Esophagus (tissue), 2 donors: ENCODE measurements around the gene C2orf15. TPM values are rescaled to one million over a fixed set of nuclear protein-coding genes. Genes with fewer than 3 reads are reported as not detected.
A peak's percentile ranks its signal among the peaks of the same experiment; 100 is the strongest.

Experiments
- H3K27ac ChIP-seq, 2 donors: one replicate each; pipeline ENCODE4 v1.5.1; 2013; ENCODE audit warnings: low read depth in 2 of 2, mild to moderate bottlenecking in 2 of 2, inconsistent platforms in 1 of 2, low read length in 1 of 2, moderate library complexity in 1 of 2
- H3K27me3 ChIP-seq, 2 donors: one replicate each; pipeline ENCODE4 v1.6.1; 2013; ENCODE audit warnings: low read length in 2 of 2, control low read depth in 1 of 2, mild to moderate bottlenecking in 1 of 2; ENCODE audit not compliant: insufficient read depth in 2 of 2, control insufficient read depth in 1 of 2
- H3K36me3 ChIP-seq, 2 donors: one replicate each; pipeline ENCODE4 v1.6.1; 2013; ENCODE audit warnings: low read length in 1 of 2; ENCODE audit not compliant: control insufficient read depth in 2 of 2, insufficient read depth in 2 of 2
- H3K4me1 ChIP-seq, 2 donors: one replicate each; pipeline ENCODE4 v1.6.1; 2013; ENCODE audit warnings: low read length in 1 of 2; ENCODE audit not compliant: control insufficient read depth in 2 of 2, insufficient read depth in 2 of 2
- H3K4me3 ChIP-seq, 2 donors: one replicate each; pipeline ENCODE4 v1.5.1; 2013; ENCODE audit warnings: low read length in 2 of 2, mild to moderate bottlenecking in 2 of 2, low read depth in 1 of 2, moderate library complexity in 1 of 2
- H3K9me3 ChIP-seq, 2 donors: one replicate each; pipeline ENCODE4 v1.6.1; 2013; ENCODE audit warnings: mild to moderate bottlenecking in 2 of 2, low read depth in 1 of 2, low read length in 1 of 2, moderate library complexity in 1 of 2; ENCODE audit not compliant: control insufficient read depth in 2 of 2, insufficient read depth in 1 of 2
- WGBS, 2 donors: extraction: QIAGEN DNeasy Blood & Tissue Kit; methylation state at CpG; one replicate each; pipeline ENCODE4 v1.1.7; 2013; 5-methylcytosine and 5-hydroxymethylcytosine counted together
- polyA plus RNA-seq, 2 donors: library from polyadenylated mRNA; stranded (reverse); fragments of 200-250 nt; gene quantifications; one replicate each; pipeline ENCODE4 v1.2.3, GENCODE V29; 2013
- donor health status: healthy with polysubstance abuse.
- donor health status: Bipolar disorder and iron deficiency.

Gene C2orf15
- polyA plus RNA-seq, 2 donors: 0.63 to 1.1 TPM

GRCh38 chr2:99158599-99158998 is 17.1 kb downstream of the C2orf15 start:
- H3K27me3 ChIP-seq: no peaks in the 10 kb centered on the region
- no peaks in the 10 kb centered on the region for H3K36me3 ChIP-seq
- WGBS, 2 donors: 95 to 96% methylated on average over 5 of the region's 5 CpGs
- no peaks in the 10 kb centered on the region for H3K9me3 ChIP-seq
- no peak overlapping the region for H3K27ac ChIP-seq
- H3K4me3 ChIP-seq: no peak overlapping the region
- H3K4me1 ChIP-seq: no peaks in the 10 kb centered on the region

- Histone ChIP-seq H3K4me1 (no peaks in the 10 kb centered on the region), H3K36me3 (no peaks in the 10 kb centered on the region), H3K4me3 (no peak overlapping the region), H3K9me3 (no peaks in the 10 kb centered on the region), H3K27ac (no peak overlapping the region), H3K27me3 (no peaks in the 10 kb centered on the region)
- 72 to 75% methylated on average over 4 of the region's 4 CpGs for WGBS, 2 donors
Measured at GRCh38 chr2:99159594-99159993, 18.1 kb downstream of the C2orf15 start.

GRCh38 chr2:99166218-99166617 is 24.7 kb downstream of the C2orf15 start:
- no peaks in the 10 kb centered on the region for H3K4me1 ChIP-seq
- no peaks in the 10 kb centered on the region for H3K27me3 ChIP-seq
- H3K36me3 ChIP-seq: peaks cover 0 to 3% of the 10 kb centered on the region in 2 donors
- H3K27ac ChIP-seq: no peak overlapping the region
- WGBS, 2 donors: 88 to 90% methylated on average over 5 of the region's 5 CpGs
- H3K9me3 ChIP-seq: no peaks in the 10 kb centered on the region
- H3K4me3 ChIP-seq: no peak overlapping the region

GRCh38 chr2:99169534-99169933 is 28.0 kb downstream of the C2orf15 start:
- H3K4me1 ChIP-seq: no peaks in the 10 kb centered on the region
- no peaks in the 10 kb centered on the region for H3K27me3 ChIP-seq
- H3K4me3 ChIP-seq: no peak overlapping the region
- H3K9me3 ChIP-seq: no peaks in the 10 kb centered on the region
- H3K27ac ChIP-seq: no peak overlapping the region
- WGBS, 2 donors: 57 to 62% methylated on average over 1 of the region's 1 CpG
- H3K36me3 ChIP-seq: peaks cover 0 to 3% of the 10 kb centered on the region in 2 donors

- Histone ChIP-seq H3K36me3 (no peaks in the 10 kb centered on the region), H3K4me3 (no peak overlapping the region), H3K9me3 (no peaks in the 10 kb centered on the region), H3K4me1 (no peaks in the 10 kb centered on the region), H3K27ac (no peak overlapping the region), H3K27me3 (no peaks in the 10 kb centered on the region)
- 95 to 98% methylated on average over 8 of the region's 8 CpGs for WGBS, 2 donors
Measured at GRCh38 chr2:99171377-99172140, 30.1 kb downstream of the C2orf15 start.

- Histone ChIP-seq H3K36me3 (no peaks in the 10 kb centered on the region), H3K9me3 (no peaks in the 10 kb centered on the region), H3K27me3 (no peaks in the 10 kb centered on the region), H3K27ac (peak within 1 kb of the TSS; percentile 76 to 89), H3K4me3 (peak within 1 kb of the TSS; percentile 97 to 99), H3K4me1 (no peaks in the 10 kb centered on the region)
- WGBS, 2 donors: 0 to 1% methylated on average over 39 of the region's 39 CpGs
Measured at GRCh38 chr2:99180755-99181623, 39.5 kb downstream of the C2orf15 start, which contains the start of the genes MITD1 and MRPL30. Gene MITD1, minus strand, starts transcription at chr2:99181058. Its CDS starts 77 bp downstream, at chr2:99180981. Gene MRPL30, plus strand, starts transcription at chr2:99181184. Its CDS starts 5,020 bp downstream, at chr2:99186204.

- H3K27ac ChIP-seq: no peak overlapping the region
- 3 to 4% methylated on average over 4 of the region's 4 CpGs for WGBS, 2 donors
- H3K9me3 ChIP-seq: no peaks in the 10 kb centered on the region
- H3K4me3 ChIP-seq: peak overlapping the region; percentile 97 to 99
- no peaks in the 10 kb centered on the region for H3K27me3 ChIP-seq
- H3K36me3 ChIP-seq: no peaks in the 10 kb centered on the region
- no peaks in the 10 kb centered on the region for H3K4me1 ChIP-seq
Measured at GRCh38 chr2:99181624-99182000, 40.1 kb downstream of the C2orf15 start.

GRCh38 chr2:99183025-99183424 is 41.5 kb downstream of the C2orf15 start:
- WGBS, 2 donors: 92 to 97% methylated on average over 3 of the region's 3 CpGs
- Histone ChIP-seq H3K9me3 (no peaks in the 10 kb centered on the region), H3K4me1 (no peaks in the 10 kb centered on the region), H3K27me3 (no peaks in the 10 kb centered on the region), H3K4me3 (no peak overlapping the region), H3K36me3 (peaks cover 0 to 2% of the 10 kb centered on the region in 2 donors), H3K27ac (no peak overlapping the region)

- H3K36me3 ChIP-seq: peaks cover 0 to 2% of the 10 kb centered on the region in 2 donors
- H3K4me3 ChIP-seq: no peak overlapping the region
- H3K27ac ChIP-seq: no peak overlapping the region
- no peaks in the 10 kb centered on the region for H3K4me1 ChIP-seq
- H3K9me3 ChIP-seq: no peaks in the 10 kb centered on the region
- no peaks in the 10 kb centered on the region for H3K27me3 ChIP-seq
- 62 to 64% methylated on average over 6 of the region's 6 CpGs for WGBS, 2 donors
Measured at GRCh38 chr2:99184811-99185210, 43.3 kb downstream of the C2orf15 start.
